ENCODE measurements around the gene ANXA8L1.
"Not testable (repeated sequence)": the region's sequence is repeated elsewhere in the genome, so short reads cannot be mapped to it uniquely, and the experiment has no call there.

The ANXA8L1 gene

GRCh38 chr10:46375406-46375805 is at the start of gene ANXA8L1:
TSS of gene ANXA8L1 (plus strand) at chr10:46375776. CDS start at chr10:46375852, 76 bp downstream.
- not testable (repeated sequence) for DNase-seq (ENCODE audit: low read depth)

- DNase-seq (ENCODE audit: low read depth): no peak
These were observed 49.5 kb upstream of the ANXA8L1 start for GRCh38 chr10:46326066-46326465.

- DNase-seq (ENCODE audit: low read depth): no peak
These were observed 48.6 kb upstream of the ANXA8L1 start for GRCh38 chr10:46326971-46327370.

- DNase-seq (ENCODE audit: low read depth): no peak
These were observed 47.9 kb upstream of the ANXA8L1 start for GRCh38 chr10:46327685-46328084.

- DNase-seq (ENCODE audit: low read depth): no peak
These were observed 46.5 kb upstream of the ANXA8L1 start for GRCh38 chr10:46328853-46329689.

- DNase-seq (ENCODE audit: low read depth): no peak
These were observed 45.9 kb upstream of the ANXA8L1 start for GRCh38 chr10:46329690-46330016.

- no peak for DNase-seq (ENCODE audit: low read depth)
These were observed 44.7 kb upstream of the ANXA8L1 start for GRCh38 chr10:46330894-46331293.

- DNase-seq (ENCODE audit: low read depth): not testable (repeated sequence)
These were observed 10.1 kb upstream of the ANXA8L1 start for GRCh38 chr10:46365484-46365883.

- not testable (repeated sequence) for DNase-seq (ENCODE audit: low read depth)
These were observed 8.4 kb upstream of the ANXA8L1 start for GRCh38 chr10:46367209-46367608.

- DNase-seq (ENCODE audit: low read depth): not testable (repeated sequence)
These were observed 7.8 kb upstream of the ANXA8L1 start for GRCh38 chr10:46367666-46368240.

- not testable (repeated sequence) for DNase-seq (ENCODE audit: low read depth)
These were observed 6.6 kb upstream of the ANXA8L1 start for GRCh38 chr10:46368956-46369355.

GRCh38 chr10:46374410-46374809 is 1.2 kb upstream of the ANXA8L1 start:
- not testable (repeated sequence) for DNase-seq (ENCODE audit: low read depth)

GRCh38 chr10:46377022-46377421 is 1.4 kb downstream of the ANXA8L1 start:
- DNase-seq (ENCODE audit: low read depth): not testable (repeated sequence)

GRCh38 chr10:46377651-46378050 is 2.1 kb downstream of the ANXA8L1 start:
- DNase-seq (ENCODE audit: low read depth): not testable (repeated sequence)

GRCh38 chr10:46378108-46378507 is 2.5 kb downstream of the ANXA8L1 start:
- not testable (repeated sequence) for DNase-seq (ENCODE audit: low read depth)

- not testable (repeated sequence) for DNase-seq (ENCODE audit: low read depth)
These were observed 3.8 kb downstream of the ANXA8L1 start for GRCh38 chr10:46379233-46379848.

GRCh38 chr10:46385858-46386257 is 10.3 kb downstream of the ANXA8L1 start:
- not testable (repeated sequence) for DNase-seq (ENCODE audit: low read depth)

- DNase-seq (ENCODE audit: low read depth): not testable (repeated sequence)
These were observed 11.1 kb downstream of the ANXA8L1 start for GRCh38 chr10:46386694-46387093.

- DNase-seq (ENCODE audit: low read depth): not testable (repeated sequence)
These were observed 11.8 kb downstream of the ANXA8L1 start for GRCh38 chr10:46387309-46387902.

- not testable (repeated sequence) for DNase-seq (ENCODE audit: low read depth)
These were observed 15.8 kb downstream of the ANXA8L1 start for GRCh38 chr10:46391422-46391821.

GRCh38 chr10:46396441-46397279 is 21.1 kb downstream of the ANXA8L1 start:
- not testable (repeated sequence) for DNase-seq (ENCODE audit: low read depth)

- not testable (repeated sequence) for DNase-seq (ENCODE audit: low read depth)
These were observed 22.2 kb downstream of the ANXA8L1 start for GRCh38 chr10:46397767-46398166.
